SK-N-SH treated with all-trans-retinoic acid at 6 μM for 48 hours (cell line): Measurements from ENCODE around the gene GABBR2.

Experiments used
- BACH2 ChIP-seq: fragments of 250-450 bp; sonication (Bioruptor Pico); IDR thresholded peaks from 2 replicates; pipeline ENCODE4 v1.9.0; 2021; ENCODE audit warnings: mild to moderate bottlenecking, borderline replicate concordance
- GLIS3 ChIP-seq: fragments of 250-450 bp; sonication (Bioruptor Pico); IDR thresholded peaks from 2 replicates; pipeline ENCODE4 v1.5.0; 2020; ENCODE audit warnings: mild to moderate bottlenecking, moderate library complexity
- PPARA ChIP-seq: fragments of 250-450 bp; sonication (Bioruptor Pico); IDR thresholded peaks from 2 replicates; pipeline ENCODE4 v1.5.0; 2020; ENCODE audit warnings: mild to moderate bottlenecking, borderline replicate concordance
- RARB ChIP-seq: fragments of 250-450 bp; sonication (Bioruptor Pico); IDR thresholded peaks from 2 replicates; pipeline ENCODE4 v1.8.0; 2021; ENCODE audit warnings: mild to moderate bottlenecking, moderate library complexity
- TCF4 ChIP-seq: fragments of 250-450 bp; sonication (Bioruptor Pico); IDR thresholded peaks from 2 replicates; pipeline ENCODE4 v1.8.0; 2021; ENCODE audit warnings: mild to moderate bottlenecking, moderate library complexity, borderline replicate concordance
- ZFP3 ChIP-seq: fragments of 250-450 bp; sonication (Bioruptor Pico); IDR thresholded peaks from 2 replicates; pipeline ENCODE4 v1.5.0; 2020; ENCODE audit warnings: mild to moderate bottlenecking, moderate library complexity
- ZNF70 ChIP-seq: fragments of 450-650 bp; formaldehyde crosslinking; IDR thresholded peaks from 2 replicates; pipeline ENCODE4 v1.5.0; 2020; ENCODE audit warnings: mild to moderate bottlenecking, moderate library complexity
- TF ChIP-seq, protein P1 (sequence below): fragments of 250-450 bp; sonication (Bioruptor Pico); IDR thresholded peaks from 2 replicates; pipeline ENCODE4 v1.5.0; 2020; ENCODE audit warnings: mild to moderate bottlenecking, moderate library complexity

DNA sequence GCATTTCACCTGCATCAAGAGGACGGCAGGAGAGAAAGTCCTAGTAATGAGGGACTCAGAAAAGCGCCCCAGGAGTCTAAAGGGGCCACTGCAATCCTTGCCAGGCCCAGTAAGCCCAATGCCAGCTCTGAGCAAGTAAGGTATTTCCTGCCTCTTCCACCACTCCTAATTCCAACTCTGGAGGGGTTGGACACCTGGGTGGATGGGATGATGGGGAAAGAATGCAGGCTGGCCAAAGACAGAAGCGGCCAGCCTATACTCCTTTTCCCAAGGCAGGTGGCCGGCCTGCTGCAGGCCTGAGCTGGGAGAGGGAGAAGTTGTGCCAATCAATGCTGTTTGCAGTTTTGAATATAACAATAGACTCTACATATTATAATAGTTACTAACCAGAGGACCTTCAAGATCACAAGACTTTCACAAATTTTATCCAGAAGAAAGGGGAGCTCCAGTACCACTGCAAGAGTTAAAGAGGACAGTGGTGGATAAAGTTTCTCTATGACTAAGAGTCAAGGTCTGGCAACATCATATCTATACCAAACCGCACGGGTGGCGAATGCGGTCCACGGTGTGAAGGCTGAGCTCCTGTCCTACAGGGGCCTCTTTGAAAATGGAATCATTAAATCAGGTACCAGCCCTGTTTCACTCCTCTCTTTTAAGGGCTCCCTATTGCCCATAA is 338.3 kb downstream of the GABBR2 start:
- no peak for TF ChIP-seq RARB (CRISPR knock-in tag)
- TF ChIP-seq BACH2 (CRISPR knock-in tag) = no peak
- TF ChIP-seq TCF4 (CRISPR knock-in tag) = no peak
- no peak for TF ChIP-seq ZFP3 (CRISPR knock-in tag)
- TF ChIP-seq, protein P1, sequence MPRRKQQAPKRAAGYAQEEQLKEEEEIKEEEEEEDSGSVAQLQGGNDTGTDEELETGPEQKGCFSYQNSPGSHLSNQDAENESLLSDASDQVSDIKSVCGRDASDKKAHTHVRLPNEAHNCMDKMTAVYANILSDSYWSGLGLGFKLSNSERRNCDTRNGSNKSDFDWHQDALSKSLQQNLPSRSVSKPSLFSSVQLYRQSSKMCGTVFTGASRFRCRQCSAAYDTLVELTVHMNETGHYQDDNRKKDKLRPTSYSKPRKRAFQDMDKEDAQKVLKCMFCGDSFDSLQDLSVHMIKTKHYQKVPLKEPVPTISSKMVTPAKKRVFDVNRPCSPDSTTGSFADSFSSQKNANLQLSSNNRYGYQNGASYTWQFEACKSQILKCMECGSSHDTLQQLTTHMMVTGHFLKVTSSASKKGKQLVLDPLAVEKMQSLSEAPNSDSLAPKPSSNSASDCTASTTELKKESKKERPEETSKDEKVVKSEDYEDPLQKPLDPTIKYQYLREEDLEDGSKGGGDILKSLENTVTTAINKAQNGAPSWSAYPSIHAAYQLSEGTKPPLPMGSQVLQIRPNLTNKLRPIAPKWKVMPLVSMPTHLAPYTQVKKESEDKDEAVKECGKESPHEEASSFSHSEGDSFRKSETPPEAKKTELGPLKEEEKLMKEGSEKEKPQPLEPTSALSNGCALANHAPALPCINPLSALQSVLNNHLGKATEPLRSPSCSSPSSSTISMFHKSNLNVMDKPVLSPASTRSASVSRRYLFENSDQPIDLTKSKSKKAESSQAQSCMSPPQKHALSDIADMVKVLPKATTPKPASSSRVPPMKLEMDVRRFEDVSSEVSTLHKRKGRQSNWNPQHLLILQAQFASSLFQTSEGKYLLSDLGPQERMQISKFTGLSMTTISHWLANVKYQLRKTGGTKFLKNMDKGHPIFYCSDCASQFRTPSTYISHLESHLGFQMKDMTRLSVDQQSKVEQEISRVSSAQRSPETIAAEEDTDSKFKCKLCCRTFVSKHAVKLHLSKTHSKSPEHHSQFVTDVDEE (CRISPR knock-in tag) = no peak
- no peak for TF ChIP-seq ZNF70 (CRISPR knock-in tag)
- no peak for TF ChIP-seq PPARA (CRISPR knock-in tag)
- no peak for TF ChIP-seq GLIS3 (CRISPR knock-in tag)
